Measurements from ENCODE around the gene ZSCAN30.
A peak's percentile ranks its signal among the peaks of the same experiment; 100 is the strongest.

Gene ZSCAN30

GRCh38 chr18:35278969-35279368 is 11.1 kb downstream of the ZSCAN30 start:
- DNase-seq: no peak

DNA sequence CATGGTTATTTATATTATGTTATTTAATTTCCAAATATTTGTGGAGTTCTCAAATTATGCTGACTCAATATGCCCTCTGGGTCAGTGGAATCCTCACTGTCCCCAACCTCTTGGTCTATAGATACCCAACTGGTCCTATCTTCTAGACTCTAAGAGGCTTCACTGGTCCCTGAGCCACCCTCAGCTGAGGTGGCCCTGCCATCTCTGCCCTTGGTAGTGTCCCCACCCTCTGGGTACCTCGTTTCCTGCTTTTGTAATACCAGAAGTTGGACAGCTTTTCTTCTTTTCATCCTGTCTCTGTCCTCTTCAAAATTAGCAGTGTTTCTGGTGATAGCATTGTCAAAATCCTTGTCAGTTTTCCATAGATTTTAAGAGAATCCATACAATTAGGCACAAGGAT is 11.9 kb downstream of the ZSCAN30 start:
- no peak for DNase-seq

- no peak for DNase-seq
Observed at GRCh38 chr18:35277633-35278032, 12.4 kb downstream of the ZSCAN30 start.

DNA sequence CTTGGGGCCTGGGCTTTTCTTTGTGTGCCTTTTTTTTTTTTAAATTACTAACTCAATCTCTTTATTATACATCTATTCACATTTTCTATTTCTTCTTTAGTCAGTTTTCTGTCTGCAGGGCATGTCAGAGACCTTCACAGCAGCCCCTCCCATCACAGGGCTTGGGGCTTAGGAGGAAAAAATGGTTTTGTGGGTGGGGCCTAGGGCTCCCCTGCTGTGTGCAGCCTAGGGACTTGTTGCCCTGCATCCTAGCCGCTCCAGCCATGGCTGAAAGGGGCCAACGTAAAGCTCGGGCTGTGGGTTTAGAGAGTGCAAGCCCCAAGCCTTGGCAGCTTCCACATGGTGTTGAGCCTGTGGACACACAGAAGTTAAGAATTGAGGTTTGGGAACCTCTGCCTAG is 13.8 kb downstream of the ZSCAN30 start:
- DNase-seq: no peak

GRCh38 chr18:35271656-35272055 is 18.4 kb downstream of the ZSCAN30 start:
- no peak for DNase-seq

GRCh38 chr18:35268821-35269220 is 21.2 kb downstream of the ZSCAN30 start:
- no peak for DNase-seq

DNA sequence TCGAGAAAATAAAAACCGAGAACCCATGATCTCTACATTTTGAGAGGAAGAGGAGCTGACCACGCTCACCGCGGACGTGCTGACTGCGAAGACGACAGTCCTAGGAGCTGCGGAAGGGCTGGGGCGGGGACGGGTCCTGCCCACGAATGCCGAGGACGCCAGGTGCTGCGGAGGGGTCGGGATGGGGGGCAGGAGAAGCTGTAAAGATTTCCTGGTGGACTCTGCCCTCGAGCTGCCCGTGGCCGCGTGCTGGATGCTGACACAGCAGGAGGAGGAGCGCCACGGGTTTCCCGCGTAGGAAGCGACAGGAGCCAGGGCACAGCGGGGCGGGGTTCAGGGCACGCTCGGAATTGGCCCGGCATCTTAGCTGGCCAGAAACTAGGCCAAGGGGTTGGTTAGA is 22.2 kb downstream of the ZSCAN30 start:
- peak; percentile 34 for DNase-seq

DNA sequence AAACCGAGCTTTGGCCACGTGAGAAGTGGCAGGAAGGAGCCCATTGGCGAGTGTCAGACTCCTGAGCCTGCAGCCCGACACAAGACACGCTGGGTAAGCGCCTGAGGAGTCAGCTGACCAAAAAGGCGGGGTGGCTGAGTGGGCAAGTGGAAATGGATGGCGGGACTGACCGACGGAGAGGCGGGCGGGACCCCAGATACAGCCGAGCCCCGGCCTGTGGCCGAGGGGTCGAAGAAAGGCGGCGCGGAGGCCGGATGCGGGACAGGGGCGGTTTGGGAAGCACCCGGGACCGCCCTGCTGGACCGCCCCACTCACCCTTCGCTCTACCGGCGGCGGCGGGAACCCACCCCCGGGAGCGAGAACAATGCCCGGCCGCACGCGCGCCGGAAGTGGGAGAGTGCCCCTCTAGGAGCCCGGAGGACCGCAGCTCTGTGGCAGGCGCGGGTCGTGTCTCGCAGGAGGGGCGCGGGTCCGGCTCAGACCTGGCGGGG is 22.8 kb downstream of the ZSCAN30 start:
- DNase-seq: peak; percentile 91

DNA sequence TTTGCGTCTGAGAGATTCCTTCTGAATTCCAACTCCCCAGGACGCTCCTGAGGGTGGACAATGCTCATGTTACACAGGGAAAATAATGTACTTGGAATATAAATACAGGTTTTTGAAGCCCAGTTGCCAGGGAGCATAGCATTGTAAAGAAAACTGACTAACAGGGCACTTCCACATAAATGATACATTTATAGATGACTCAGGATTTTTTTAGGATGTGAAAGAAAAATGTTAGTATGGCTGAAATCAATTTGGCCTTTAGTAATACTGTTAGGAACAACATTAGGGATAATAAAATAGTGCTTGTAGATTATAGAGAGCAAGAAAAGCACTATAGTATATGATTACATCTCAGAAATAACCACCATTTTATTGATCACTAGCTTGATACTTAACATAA is 25.6 kb downstream of the ZSCAN30 start:
- no peak for DNase-seq

GRCh38 chr18:35256947-35257346 is 33.1 kb downstream of the ZSCAN30 start:
- DNase-seq: no peak

DNA sequence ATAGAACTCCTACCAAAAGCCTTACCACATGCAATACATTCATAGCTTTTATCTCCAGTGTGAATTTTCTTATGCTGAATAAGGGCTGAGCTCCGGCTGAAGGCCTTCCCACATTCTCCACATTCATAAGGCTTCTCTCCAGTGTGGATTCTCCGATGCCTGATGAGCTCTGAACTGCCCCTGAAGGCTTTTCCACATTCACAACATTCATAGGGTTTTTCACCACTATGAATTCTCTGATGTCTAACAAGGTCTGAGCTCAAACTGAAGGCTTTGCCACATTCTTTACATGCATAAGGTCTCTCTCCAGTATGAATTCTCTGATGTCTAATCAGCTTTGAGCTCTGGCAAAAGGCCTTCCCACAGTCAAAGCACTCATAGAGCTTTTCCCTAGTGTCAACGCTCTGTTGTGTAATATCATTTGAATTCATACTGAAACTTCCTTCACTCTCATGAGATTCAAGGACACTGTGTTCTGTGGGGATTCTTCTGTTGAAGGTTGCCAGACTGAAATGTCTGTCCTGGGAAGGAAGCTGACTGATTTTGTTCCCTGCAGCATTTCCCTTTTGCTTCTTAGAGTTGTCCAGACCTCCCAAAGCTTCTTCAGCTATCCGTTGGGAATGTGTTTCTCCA is 36.3 kb downstream of the ZSCAN30 start:
- no peak for DNase-seq

DNA sequence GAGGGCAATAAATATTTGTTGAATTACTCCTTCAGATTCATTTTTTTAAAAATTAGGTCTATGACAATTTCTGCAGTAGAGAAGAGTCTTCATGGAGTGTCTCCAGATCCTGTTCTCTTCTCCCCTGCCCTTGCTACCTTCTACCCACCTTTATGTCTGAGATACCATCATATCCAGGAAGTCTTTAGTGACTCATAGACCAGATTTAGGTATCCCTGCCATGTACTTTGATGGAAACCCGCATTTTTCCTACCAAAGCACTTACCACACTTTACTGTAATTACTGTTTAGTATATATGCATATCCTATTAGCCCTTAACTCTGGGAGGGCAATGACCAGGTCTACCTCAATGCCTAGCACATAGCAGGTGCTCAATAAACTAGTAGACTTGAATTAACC is 37.6 kb downstream of the ZSCAN30 start:
- DNase-seq: no peak

GRCh38 chr18:35248429-35248828 is 41.6 kb downstream of the ZSCAN30 start:
- no peak for DNase-seq

- DNase-seq: no peak
Observed at GRCh38 chr18:35247412-35248249, 42.4 kb downstream of the ZSCAN30 start.

DNA sequence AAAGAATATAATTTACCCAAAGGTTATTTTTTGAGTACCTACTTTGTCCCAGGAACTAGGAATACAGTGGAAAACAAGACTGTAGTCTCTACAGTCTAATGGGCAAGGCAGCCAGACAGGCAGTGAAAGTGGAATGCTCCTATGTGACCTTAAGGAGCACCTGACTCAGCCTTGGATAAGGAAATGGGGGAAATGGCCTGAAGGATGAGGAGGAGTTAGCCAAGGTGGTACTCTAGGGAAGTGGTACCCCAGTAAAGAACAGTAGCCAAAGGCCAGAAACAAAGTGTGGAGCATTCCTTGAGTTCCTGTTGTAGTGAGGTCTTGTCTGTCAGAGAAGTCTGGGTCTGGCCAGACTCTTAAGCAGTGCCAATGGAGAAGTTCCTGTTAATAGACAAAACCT is 43.2 kb downstream of the ZSCAN30 start:
- DNase-seq: no peak

GRCh38 chr18:35245719-35246317 is 44.2 kb downstream of the ZSCAN30 start:
- no peak for DNase-seq

- no peak for DNase-seq
Observed at GRCh38 chr18:35244671-35245070, 45.4 kb downstream of the ZSCAN30 start.

DNA sequence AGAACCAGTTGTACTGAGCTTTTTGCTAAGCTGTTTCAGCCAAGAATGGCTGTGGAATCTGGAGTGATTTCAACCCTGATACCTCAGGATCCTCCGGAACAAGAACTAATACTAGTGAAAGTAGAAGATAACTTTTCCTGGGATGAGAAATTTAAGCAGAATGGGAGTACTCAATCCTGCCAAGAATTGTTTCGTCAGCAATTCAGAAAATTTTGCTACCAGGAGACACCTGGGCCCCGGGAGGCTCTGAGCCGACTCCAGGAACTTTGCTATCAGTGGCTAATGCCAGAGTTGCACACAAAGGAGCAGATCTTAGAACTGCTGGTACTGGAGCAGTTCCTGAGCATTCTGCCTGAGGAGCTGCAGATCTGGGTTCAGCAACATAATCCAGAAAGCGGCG is 47.6 kb downstream of the ZSCAN30 start:
- DNase-seq: no peak

DNA sequence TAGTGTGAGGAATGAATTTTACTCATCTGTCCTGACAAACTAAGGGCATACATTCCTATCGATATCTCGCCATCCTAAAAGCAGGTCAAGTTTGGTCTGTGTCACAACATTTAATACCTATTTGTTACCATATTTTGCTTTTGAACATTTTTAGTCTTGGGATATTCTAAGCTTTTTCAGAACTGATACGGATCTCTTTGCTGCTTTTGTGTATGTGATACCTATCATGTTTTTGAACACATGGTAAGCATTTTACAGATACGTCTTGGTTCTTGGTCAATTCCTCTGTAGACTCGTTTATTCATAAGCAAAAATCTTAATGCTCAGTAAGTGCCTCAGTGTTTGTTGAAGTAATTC is 48.6 kb downstream of the ZSCAN30 start:
- DNase-seq: no peak

DNA sequence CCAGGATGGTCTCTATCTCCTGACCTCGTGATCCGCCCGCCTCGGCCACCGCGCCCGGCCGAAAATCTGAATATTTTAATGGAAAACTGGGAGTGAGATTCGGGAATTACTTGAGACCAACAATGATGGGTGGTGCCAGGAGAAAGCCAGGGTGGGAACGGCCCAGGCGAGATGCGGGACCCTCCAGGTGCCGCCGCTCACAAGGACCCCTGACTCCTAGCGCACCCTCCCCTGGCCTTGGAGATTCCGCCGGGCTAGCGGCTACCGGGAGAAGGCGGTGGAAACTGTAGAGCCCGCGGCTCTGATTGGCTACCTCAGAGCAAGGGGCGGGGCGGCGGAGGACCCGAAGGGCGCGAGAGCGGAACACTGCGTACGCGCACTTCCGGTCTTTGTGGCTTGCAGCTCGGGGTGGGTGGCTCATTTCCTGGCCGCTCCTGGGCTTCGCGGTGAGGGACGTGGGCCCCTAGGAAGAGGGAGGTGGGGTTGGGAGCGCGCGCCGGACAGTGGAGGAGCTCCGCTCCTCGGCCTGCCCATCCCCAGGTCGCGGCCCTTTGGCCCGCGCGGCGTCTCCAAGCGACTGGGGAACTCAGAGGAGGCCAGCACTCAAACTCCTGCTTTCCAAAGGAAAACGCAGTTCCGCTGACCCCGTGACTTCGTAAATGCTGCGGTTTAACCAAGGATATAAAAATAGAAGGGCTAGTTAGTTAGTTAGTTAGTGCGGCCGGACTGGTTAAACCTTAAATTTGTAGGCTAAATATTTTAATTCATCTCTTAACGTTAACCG is 49.2 kb downstream of the ZSCAN30 start, which contains the start of gene ZNF397:
Gene ZNF397, plus strand, starts transcription at position 371 of the 784 bp plus-strand sequence. CDS start 1,437 bp downstream, outside the sequence.
- DNase-seq: peak; percentile 99

GRCh38 chr18:35239314-35239713 is 50.7 kb downstream of the ZSCAN30 start:
- DNase-seq: no peak

DNA sequence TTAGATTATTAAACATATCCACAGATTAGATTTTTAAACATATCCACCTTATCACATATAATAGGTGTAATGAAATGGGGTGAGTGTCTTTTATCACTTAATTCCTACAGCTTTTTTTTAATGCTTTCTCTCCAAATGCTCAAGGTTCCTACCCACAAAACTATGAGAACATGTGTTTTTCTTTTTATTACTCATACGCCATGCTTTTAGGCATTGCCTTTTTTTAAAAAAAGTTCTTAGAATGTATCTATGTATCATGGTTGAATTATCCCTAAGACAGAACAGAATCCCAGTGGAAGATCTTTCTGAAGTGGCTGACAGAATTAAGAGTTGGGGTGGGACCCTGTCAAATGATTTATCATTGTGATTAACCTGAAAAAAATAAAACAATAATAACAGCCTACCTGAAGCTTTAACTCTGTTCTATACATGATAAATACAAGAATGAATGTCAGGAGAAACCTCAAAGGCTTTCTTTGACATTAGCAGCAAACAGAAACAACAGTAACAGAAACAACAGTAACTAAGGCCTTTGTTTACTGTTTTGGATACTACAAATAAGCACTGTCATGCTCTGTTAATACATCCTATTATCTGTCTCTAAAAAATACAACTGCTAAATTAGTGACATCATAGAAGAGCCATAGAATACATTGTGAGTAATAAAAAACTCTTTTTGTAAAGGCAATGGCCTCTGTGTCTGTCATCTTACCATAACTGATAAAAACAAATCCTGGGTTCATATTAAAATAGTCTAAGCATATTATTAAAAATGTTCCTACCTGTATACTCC is 53.3 kb downstream of the ZSCAN30 start:
- DNase-seq: no peak
